Karpas-422 (cell line): ENCODE measurements around the gene CCSER1. TPM values are rescaled to one million over a fixed set of nuclear protein-coding genes. Genes with fewer than 3 reads are reported as not detected.

Experiments used
- DNase-seq: peaks from one replicate; pipeline ENCODE4 v3.0.0-alpha.2; 2015
- H2AFZ ChIP-seq: fragments of 200-600 bp; sonication (generic); 2 replicates; pipeline ENCODE4 v1.6.1; 2014; ENCODE audit warnings: antibody characterized with exemption, low read length, mixed read lengths
- H3K27ac ChIP-seq: fragments of 200-600 bp; sonication (generic); 2 replicates; pipeline ENCODE4 v1.5.1; 2014; ENCODE audit warnings: mild to moderate bottlenecking, low read length, moderate library complexity
- H3K27me3 ChIP-seq: fragments of 200-600 bp; sonication (generic); 2 replicates; pipeline ENCODE4 v1.6.1; 2014; ENCODE audit warnings: low read length, mixed read lengths
- H3K36me3 ChIP-seq: fragments of 200-600 bp; sonication (generic); 2 replicates; pipeline ENCODE4 v1.6.1; 2014; ENCODE audit warnings: low read length, mixed read lengths; ENCODE audit not compliant: insufficient read depth
- H3K4me1 ChIP-seq: fragments of 200-600 bp; sonication (generic); 2 replicates; pipeline ENCODE4 v1.6.1; 2014; ENCODE audit warnings: mild to moderate bottlenecking, low read length, mixed read lengths
- H3K4me2 ChIP-seq: fragments of 200-600 bp; sonication (generic); 2 replicates; pipeline ENCODE4 v1.6.1; 2014; ENCODE audit warnings: low read length, low read depth, mild to moderate bottlenecking; ENCODE audit not compliant: poor library complexity, severe bottlenecking
- H3K4me3 ChIP-seq: fragments of 200-600 bp; sonication (generic); 2 replicates; pipeline ENCODE4 v1.5.1; 2014; ENCODE audit warnings: mild to moderate bottlenecking, antibody characterized with exemption, low read length, mixed read lengths
- H3K79me2 ChIP-seq: fragments of 200-600 bp; sonication (generic); 2 replicates; pipeline ENCODE4 v1.6.1; 2014; ENCODE audit warnings: mild to moderate bottlenecking, low read length, mixed read lengths
- H3K9ac ChIP-seq: fragments of 200-600 bp; sonication (generic); 2 replicates; pipeline ENCODE4 v1.6.0; 2014; ENCODE audit warnings: low read length
- H3K9me2 ChIP-seq: fragments of 200-600 bp; sonication (generic), shearing (Covaris generic); replicated peaks from 2 replicates; pipeline ENCODE4 v1.6.0; 2014; ENCODE audit warnings: mild to moderate bottlenecking, low read length, moderate library complexity; ENCODE audit not compliant: insufficient read depth
- H3K9me3 ChIP-seq: fragments of 300-700, 200-600 bp; sonication (generic); 2 replicates; pipeline ENCODE4 v1.6.1; 2014; ENCODE audit warnings: low read length, mixed read lengths
- H4K20me1 ChIP-seq: fragments of 200-600 bp; sonication (generic); 2 replicates; pipeline ENCODE4 v1.6.1; 2014; ENCODE audit warnings: mild to moderate bottlenecking, antibody characterized with exemption, low read length, low read depth; ENCODE audit not compliant: insufficient read depth
- total RNA-seq: library from RNA; depleted of rRNA; stranded (reverse); fragments of >200 nt; shearing (Covaris generic); gene quantifications from 2 replicates; pipeline ENCODE4 v1.2.3, GENCODE V29; 2014; ENCODE audit warnings: low replicate concordance

The CCSER1 gene
- total RNA-seq, 1 experiment from 2014 or later: 3.6 TPM

DNA sequence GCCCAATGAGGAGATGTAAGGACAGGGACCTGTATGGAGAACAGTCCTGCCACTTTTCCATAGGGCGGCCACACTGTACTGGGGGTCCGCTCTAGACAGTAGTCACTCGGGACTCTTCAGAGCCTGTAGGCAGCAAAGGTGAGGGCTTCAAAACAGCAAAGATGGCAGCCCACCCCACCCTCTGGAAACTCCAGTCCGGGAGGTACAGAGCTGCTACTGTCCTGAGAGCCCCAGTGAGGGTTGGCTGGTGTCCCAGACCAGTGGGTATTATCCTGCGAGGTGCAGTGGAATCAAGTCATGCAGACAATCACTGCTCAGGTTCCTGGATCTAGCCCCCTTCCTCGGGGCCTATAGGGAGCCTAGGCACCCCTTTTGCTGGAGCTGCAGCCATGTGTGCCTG lies 1392.0 kb downstream of the CCSER1 start:
- Histone ChIP-seq H3K27ac (no peak overlapping the region), H3K27me3 (no peaks in the 10 kb centered on the region), H3K4me1 (no peaks in the 10 kb centered on the region), H3K36me3 (no peaks in the 10 kb centered on the region), H3K9me3 (peaks cover 7% of the 10 kb centered on the region), H3K79me2 (no peaks in the 10 kb centered on the region), H3K4me3 (no peak overlapping the region), H3K4me2 (no peak overlapping the region), H4K20me1 (no peaks in the 10 kb centered on the region), H2AFZ (no peak overlapping the region), H3K9me2 (no peaks in the 10 kb centered on the region), H3K9ac (no peak overlapping the region)
- DNase-seq: no peak

DNA sequence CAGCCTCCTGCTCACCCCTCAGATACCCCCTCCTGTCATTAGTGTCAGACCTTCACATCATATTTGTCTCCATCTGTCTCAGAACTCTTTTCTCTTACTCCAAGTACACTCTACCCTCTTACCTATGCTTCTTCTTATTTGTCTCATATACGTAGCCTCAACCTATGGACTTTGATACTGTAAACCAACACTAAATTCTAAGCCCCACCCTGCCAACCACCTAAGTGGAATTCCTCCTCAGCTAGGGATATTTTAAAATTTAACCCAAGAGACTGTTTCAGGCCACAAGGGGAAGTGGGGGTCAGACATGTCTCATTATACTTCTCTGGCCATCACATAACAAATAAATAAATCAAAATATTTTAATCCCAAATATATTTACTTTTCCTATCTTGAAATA lies 1398.4 kb downstream of the CCSER1 start:
- Histone ChIP-seq H3K9me2 (no peaks in the 10 kb centered on the region), H3K4me2 (no peak overlapping the region), H3K27ac (no peak overlapping the region), H4K20me1 (no peaks in the 10 kb centered on the region), H3K4me1 (no peaks in the 10 kb centered on the region), H2AFZ (no peak overlapping the region), H3K27me3 (no peaks in the 10 kb centered on the region), H3K36me3 (no peaks in the 10 kb centered on the region), H3K79me2 (no peaks in the 10 kb centered on the region), H3K9me3 (peaks cover 10% of the 10 kb centered on the region), H3K4me3 (no peak overlapping the region), H3K9ac (no peak overlapping the region)
- DNase-seq: no peak

DNA sequence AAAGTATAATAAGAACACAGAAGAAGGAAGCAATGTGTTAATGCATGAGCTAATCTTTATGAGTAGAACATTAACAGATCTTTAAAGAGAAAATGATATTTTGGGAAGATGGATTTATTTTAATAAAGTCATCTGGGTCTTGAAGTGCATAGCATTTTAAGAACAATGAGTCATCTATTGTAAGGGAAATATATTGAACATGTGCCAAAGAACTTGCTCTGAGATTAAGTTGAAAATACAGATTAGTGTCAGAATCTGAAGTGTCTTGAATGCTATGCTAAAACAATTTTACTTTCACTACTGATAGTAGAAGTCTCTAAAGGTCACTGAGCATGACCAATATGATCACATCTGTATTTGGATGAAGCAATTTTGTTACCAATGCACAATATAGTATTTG lies 1399.9 kb downstream of the CCSER1 start:
- Histone ChIP-seq H3K36me3 (no peaks in the 10 kb centered on the region), H3K9me2 (no peaks in the 10 kb centered on the region), H2AFZ (no peak overlapping the region), H3K4me3 (no peak overlapping the region), H3K79me2 (no peaks in the 10 kb centered on the region), H3K4me1 (no peaks in the 10 kb centered on the region), H3K27me3 (no peaks in the 10 kb centered on the region), H3K27ac (no peak overlapping the region), H3K9me3 (peaks cover 10% of the 10 kb centered on the region), H3K4me2 (no peak overlapping the region), H3K9ac (no peak overlapping the region), H4K20me1 (no peaks in the 10 kb centered on the region)
- no peak for DNase-seq

DNA sequence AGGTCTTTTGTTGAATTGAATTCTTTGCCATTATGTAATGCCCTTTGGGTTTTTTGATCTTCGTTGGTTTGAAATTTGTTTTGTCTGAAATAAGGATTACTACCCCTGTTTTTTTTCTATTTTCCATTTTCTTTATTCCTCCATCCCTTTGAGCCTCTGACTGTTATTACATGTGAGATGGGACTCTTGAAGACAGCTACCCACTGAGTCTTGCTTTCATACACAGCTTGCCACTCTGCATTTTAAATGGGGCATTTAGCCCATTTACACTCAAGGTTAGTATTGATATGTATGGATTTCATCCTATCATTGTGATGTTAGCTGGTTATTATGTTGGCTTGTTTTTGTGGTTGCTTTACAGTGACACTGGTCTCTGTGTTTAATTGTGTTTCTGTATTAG lies 1440.4 kb downstream of the CCSER1 start:
- Histone ChIP-seq H3K27me3 (no peaks in the 10 kb centered on the region), H3K36me3 (no peaks in the 10 kb centered on the region), H3K4me2 (no peak overlapping the region), H3K9me2 (no peaks in the 10 kb centered on the region), H3K79me2 (no peaks in the 10 kb centered on the region), H2AFZ (no peak overlapping the region), H3K9ac (no peak overlapping the region), H3K4me3 (no peak overlapping the region), H3K27ac (no peak overlapping the region), H3K9me3 (peaks cover 22% of the 10 kb centered on the region), H3K4me1 (no peaks in the 10 kb centered on the region), H4K20me1 (no peaks in the 10 kb centered on the region)
- no peak for DNase-seq

DNA sequence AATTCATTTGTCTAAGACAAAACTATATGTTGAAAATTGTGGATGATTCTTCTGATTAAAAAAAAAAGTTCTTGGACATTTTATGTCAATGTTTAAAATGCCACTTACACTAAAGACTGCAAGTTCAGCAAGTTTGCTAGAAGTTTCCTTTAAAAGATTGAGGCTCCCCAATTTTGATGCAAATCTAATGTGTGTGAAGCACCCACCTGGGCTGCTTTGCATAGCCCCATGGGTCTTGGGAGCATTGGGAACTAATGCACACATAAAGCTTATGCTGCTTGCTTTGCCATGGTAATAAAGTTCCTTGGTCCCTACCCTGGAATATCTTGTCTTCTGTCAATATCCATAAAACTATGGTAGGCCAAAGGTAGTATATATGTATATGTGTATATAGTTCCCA lies 1450.7 kb downstream of the CCSER1 start:
- no peaks in the 10 kb centered on the region for H3K36me3 ChIP-seq
- no peak overlapping the region for H3K27ac ChIP-seq
- no peaks in the 10 kb centered on the region for H3K9me2 ChIP-seq
- no peaks in the 10 kb centered on the region for H3K27me3 ChIP-seq
- H3K4me3 ChIP-seq: no peak overlapping the region
- no peaks in the 10 kb centered on the region for H3K79me2 ChIP-seq
- H3K4me2 ChIP-seq: peak overlapping the region; percentile 11
- no peak overlapping the region for H2AFZ ChIP-seq
- no peaks in the 10 kb centered on the region for H4K20me1 ChIP-seq
- DNase-seq: no peak
- H3K9me3 ChIP-seq: peaks cover 13% of the 10 kb centered on the region
- peaks cover 11% of the 10 kb centered on the region for H3K4me1 ChIP-seq
- H3K9ac ChIP-seq: no peak overlapping the region

DNA sequence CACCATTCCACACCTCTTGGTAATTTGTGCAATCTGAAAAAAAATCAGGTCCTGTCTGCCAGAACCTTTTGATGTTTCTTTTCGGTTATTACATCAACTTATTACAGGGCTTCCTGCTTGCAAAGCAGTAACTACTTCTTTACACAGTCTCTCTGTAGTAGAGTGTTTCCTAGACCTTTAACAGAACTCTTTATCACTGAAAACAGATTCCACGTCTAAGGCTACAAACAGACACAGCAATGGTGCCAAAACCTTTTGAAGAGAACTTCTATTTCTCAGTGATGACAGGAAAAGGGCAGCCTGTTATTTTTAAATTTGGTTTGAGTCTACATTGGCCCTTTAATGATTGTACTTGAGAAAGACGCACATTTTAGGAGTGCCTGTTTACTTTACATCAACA lies 1463.1 kb downstream of the CCSER1 start:
- H3K4me3 ChIP-seq: no peak overlapping the region
- no peaks in the 10 kb centered on the region for H3K27me3 ChIP-seq
- no peak overlapping the region for H3K9ac ChIP-seq
- no peaks in the 10 kb centered on the region for H3K4me1 ChIP-seq
- no peaks in the 10 kb centered on the region for H3K36me3 ChIP-seq
- H3K79me2 ChIP-seq: no peaks in the 10 kb centered on the region
- no peak overlapping the region for H2AFZ ChIP-seq
- H3K9me2 ChIP-seq: no peaks in the 10 kb centered on the region
- H3K4me2 ChIP-seq: no peak overlapping the region
- H3K9me3 ChIP-seq: peaks cover 21% of the 10 kb centered on the region
- no peak for DNase-seq
- no peaks in the 10 kb centered on the region for H4K20me1 ChIP-seq
- H3K27ac ChIP-seq: no peak overlapping the region

DNA sequence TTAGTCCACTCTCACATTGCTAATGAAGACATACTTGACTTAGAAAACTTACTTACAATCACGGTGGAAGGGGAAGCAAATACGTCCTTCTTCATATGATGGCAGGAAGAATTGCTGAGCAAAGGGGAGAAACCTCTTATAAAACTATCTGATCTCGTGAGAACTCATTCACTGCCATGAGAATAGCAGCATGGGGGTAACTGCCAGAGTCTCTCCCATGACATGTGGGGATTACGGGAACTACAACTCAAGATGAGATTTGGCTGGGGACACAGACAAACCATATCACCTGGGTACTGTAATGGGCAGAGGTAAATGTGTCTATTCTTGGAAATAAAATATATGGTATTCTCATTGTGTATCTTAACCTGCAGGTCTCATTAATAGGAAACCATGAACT lies 1464.9 kb downstream of the CCSER1 start:
- Histone ChIP-seq H3K4me2 (no peak overlapping the region), H3K9me2 (no peaks in the 10 kb centered on the region), H3K9me3 (peaks cover 20% of the 10 kb centered on the region), H3K9ac (no peak overlapping the region), H4K20me1 (no peaks in the 10 kb centered on the region), H3K79me2 (no peaks in the 10 kb centered on the region), H3K4me3 (no peak overlapping the region), H3K27me3 (no peaks in the 10 kb centered on the region), H3K4me1 (no peaks in the 10 kb centered on the region), H3K27ac (no peak overlapping the region), H3K36me3 (no peaks in the 10 kb centered on the region), H2AFZ (no peak overlapping the region)
- DNase-seq: no peak

DNA sequence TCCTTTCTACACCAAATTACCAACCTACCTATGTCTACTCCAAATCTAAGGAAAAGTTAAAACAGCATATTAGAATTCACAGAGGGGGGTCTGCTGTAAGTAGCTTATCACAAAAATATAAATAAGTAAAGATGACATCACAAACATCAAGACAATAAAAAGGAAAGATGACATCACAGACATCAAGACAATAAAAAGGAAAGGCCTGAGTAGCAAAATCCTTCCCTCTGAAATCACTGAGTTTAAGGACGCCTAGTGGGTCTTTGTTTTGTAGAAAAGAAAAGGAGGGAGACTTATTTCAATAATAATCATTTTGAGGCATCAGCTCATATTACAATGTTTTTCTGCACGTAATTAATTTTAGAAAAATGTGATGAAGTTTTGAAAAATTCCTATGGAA lies 1469.5 kb downstream of the CCSER1 start:
- no peaks in the 10 kb centered on the region for H3K79me2 ChIP-seq
- no peak overlapping the region for H3K4me2 ChIP-seq
- H4K20me1 ChIP-seq: no peaks in the 10 kb centered on the region
- no peak overlapping the region for H3K9ac ChIP-seq
- H3K9me2 ChIP-seq: no peaks in the 10 kb centered on the region
- H2AFZ ChIP-seq: no peak overlapping the region
- no peak overlapping the region for H3K27ac ChIP-seq
- peaks cover 24% of the 10 kb centered on the region for H3K9me3 ChIP-seq
- H3K36me3 ChIP-seq: no peaks in the 10 kb centered on the region
- H3K4me3 ChIP-seq: no peak overlapping the region
- H3K4me1 ChIP-seq: no peaks in the 10 kb centered on the region
- no peaks in the 10 kb centered on the region for H3K27me3 ChIP-seq
- no peak for DNase-seq

DNA sequence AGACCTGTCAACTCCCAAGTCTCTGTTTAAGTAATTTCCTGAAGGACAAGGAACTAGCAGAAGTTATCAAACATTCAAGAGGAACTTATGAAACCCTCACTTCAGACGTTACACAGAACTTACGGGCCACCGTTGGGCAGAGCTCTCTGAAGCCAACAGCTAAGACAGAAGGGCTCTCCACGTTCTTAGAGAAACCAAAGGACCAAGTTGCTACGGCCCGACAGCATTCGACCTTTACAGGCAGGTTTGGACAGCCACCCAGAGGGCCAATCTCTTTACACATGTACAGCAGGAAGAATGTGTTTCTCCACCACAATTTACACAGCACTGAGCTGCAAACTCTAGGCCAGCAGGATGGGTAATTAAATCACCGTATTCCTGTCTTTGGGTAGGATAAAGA lies 1471.5 kb downstream of the CCSER1 start:
- no peaks in the 10 kb centered on the region for H4K20me1 ChIP-seq
- no peak overlapping the region for H2AFZ ChIP-seq
- no peak overlapping the region for H3K9ac ChIP-seq
- H3K36me3 ChIP-seq: no peaks in the 10 kb centered on the region
- no peak overlapping the region for H3K4me2 ChIP-seq
- H3K79me2 ChIP-seq: no peaks in the 10 kb centered on the region
- no peak overlapping the region for H3K27ac ChIP-seq
- H3K9me3 ChIP-seq: peaks cover 22% of the 10 kb centered on the region
- H3K27me3 ChIP-seq: no peaks in the 10 kb centered on the region
- H3K9me2 ChIP-seq: no peaks in the 10 kb centered on the region
- no peak for DNase-seq
- no peak overlapping the region for H3K4me3 ChIP-seq
- H3K4me1 ChIP-seq: no peaks in the 10 kb centered on the region
